ENCODE results near the gene TMEM154.

The TMEM154 gene

DNA sequence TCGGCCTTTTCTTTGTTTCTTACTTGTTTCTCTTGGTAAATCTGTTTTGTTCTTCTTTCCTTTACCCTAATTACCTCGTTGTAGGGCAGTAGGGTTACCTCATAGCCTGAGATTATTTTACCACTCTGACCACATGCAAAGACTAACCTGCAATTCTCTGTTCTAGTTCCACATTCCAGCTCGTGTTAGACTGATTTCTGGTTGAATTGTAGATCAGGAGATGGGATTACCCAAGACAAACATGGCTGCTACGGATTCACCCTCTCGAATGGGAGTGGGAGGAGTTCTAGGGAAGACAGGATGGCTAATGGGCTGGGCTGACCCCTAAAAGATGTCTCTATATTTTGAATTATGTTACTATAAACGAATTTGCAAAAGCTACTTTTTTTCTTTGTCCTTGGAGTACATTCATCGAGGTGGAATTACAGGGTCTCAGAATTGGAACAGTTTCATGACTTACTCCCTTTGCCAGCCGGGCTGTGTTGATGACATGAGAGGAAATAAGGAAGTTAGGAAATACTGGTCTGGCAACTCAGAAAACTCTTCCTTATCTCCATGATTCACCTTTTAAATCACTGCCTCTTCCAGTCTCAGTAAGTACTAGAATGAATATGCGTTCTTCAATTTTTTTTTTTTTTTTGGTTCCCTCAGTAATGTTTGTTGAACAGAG, 107.2 kb downstream of the TMEM154 start:
- peak; percentile 56 for DNase-seq (ENCODE audit: low read depth)
- no peak for TF ChIP-seq CTCF (IDR thresholded peaks at IDR 0.05; ENCODE audit: control insufficient read depth, extremely low read depth, insufficient read depth)
- no peak overlapping the region for H3K4me3 ChIP-seq (ENCODE audit: low read depth, low read length)

GRCh38 chr4:152571770-152572169, 108.0 kb downstream of the TMEM154 start:
- DNase-seq (ENCODE audit: low read depth) = no peak
- no peak for TF ChIP-seq CTCF (IDR thresholded peaks at IDR 0.05; ENCODE audit: control insufficient read depth, extremely low read depth, insufficient read depth)
- H3K4me3 ChIP-seq (ENCODE audit: low read depth, low read length) = no peak overlapping the region

DNA sequence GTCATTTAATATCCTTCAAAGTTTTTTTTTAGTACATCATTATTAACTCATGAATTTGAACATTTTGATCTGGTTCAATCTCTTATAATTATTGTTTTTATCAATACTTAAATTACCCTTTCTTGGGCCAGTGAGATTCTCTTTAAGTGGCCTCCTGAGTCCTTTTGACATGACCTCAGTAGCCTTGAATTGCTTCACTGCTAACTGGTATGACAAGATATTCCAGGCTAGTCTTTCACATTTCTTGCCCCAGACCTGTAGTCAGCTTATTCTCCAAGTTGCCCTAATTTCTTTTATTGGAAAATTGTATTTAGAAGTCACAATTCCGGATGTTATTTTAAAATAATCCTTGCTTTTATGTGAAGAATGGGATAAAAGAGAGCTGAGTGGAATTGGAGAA, 108.5 kb downstream of the TMEM154 start:
- no peak overlapping the region for H3K4me3 ChIP-seq (ENCODE audit: low read depth, low read length)
- TF ChIP-seq CTCF (IDR thresholded peaks at IDR 0.05; ENCODE audit: control insufficient read depth, extremely low read depth, insufficient read depth) = no peak
- no peak for DNase-seq (ENCODE audit: low read depth)

Data from LNCaP clone FGC (cell line).